Mammary epithelial cell (primary cell): ENCODE data around the gene MAML3.

ENCODE experiments used
- CTCF ChIP-seq, 2 donors: IDR thresholded peaks in 1 of 2; conservative IDR thresholded peaks in 1 of 2; 2 replicates each; pipeline ENCODE4 v1.5.1; 2011 to 2012; ENCODE audit warnings: inconsistent platforms in 2 of 2, low read length in 2 of 2, mild to moderate bottlenecking in 2 of 2, control low read depth in 1 of 2, low read depth in 1 of 2; ENCODE audit not compliant: insufficient read depth in 1 of 2; ENCODE audit errors: extremely low read depth in 1 of 2
- EZH2 ChIP-seq: IDR thresholded peaks from 2 replicates; pipeline ENCODE4 v1.6.1; 2012; ENCODE audit warnings: low read length, inconsistent platforms, borderline replicate concordance

- no peak for TF ChIP-seq CTCF (conservative IDR thresholded peaks at IDR 0.05 in 1 of 2, IDR thresholded peaks at IDR 0.05 in 1 of 2; ENCODE audit: extremely low read depth in 1 of 2, insufficient read depth in 1 of 2, low read depth in 1 of 2, low read length in 2 of 2)
- TF ChIP-seq EZH2 = no peak
These were observed 203.4 kb downstream of the MAML3 start for GRCh38 chr4:139950568-139950967.
